ENCODE measurements around the gene GGA3.

Gene GGA3

DNA sequence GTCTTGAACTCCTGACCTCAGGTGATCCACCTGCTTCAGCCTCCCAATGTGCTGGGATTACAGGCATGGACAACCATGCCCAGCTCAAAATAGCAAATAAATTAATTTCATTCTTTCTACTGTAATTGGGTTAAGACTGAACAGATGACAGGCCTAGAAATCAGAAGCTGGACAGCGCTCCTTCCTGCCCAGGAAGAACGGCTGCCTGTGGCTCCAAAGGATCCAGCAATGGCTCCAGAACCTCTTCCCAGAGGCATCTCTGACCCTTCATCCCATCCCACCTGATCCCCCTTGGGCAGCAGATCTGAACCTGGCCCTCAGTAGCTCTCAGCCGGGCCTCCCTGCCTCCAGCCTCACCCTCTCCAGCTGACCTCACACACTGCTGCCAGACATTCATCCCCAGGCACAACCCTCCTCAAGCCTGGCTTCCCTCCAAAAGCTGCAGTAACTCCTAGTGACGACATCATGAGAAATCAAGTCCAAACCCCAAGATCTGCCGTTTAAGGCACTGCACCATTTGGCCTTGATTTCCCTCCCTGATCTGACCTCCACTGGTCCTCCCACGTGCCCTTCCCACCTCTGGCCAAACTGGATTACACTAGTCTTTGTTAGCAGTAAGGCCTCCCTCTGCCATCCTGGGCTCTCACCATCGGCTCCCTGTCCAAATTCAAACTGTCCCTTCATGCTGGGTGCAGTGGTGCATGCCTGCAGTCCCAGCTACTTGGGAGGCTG, 12.7 kb upstream of the GGA3 start:
- Histone ChIP-seq H3K4me2 (ENCODE audit: insufficient read depth, low read length) (no peak overlapping the region), H3K79me2 (ENCODE audit: insufficient read depth, low read length) (peaks cover 39% of the 10 kb centered on the region), H3K4me1 (ENCODE audit: insufficient read depth, low read length) (peaks cover 36% of the 10 kb centered on the region), H3K36me3 (ENCODE audit: insufficient read depth, low read length) (peaks cover 46% of the 10 kb centered on the region), H3K27ac (ENCODE audit: low read length) (peak overlapping the region; percentile 13; the same call in 1 of the 2 replicates), H4K20me1 (ENCODE audit: insufficient read depth, low read length) (peaks cover 8% of the 10 kb centered on the region), H3K9ac (ENCODE audit: low read depth, low read length) (no peak overlapping the region), H3K4me3 (ENCODE audit: low read depth in 1 of 2, low read length in 2 of 2) (no peak overlapping the region), H2AFZ (ENCODE audit: low read depth, low read length) (no peak overlapping the region), H3K9me3 (ENCODE audit: insufficient read depth, low read length, severe bottlenecking) (no peaks in the 10 kb centered on the region), H3K27me3 (ENCODE audit: insufficient read depth, low read length, poor library complexity) (no peaks in the 10 kb centered on the region)
- TF ChIP-seq EZH2 (IDR thresholded peaks at IDR 0.05; ENCODE audit: borderline replicate concordance, low read depth, low read length, severe bottlenecking): no peak
- TF ChIP-seq, protein P1, sequence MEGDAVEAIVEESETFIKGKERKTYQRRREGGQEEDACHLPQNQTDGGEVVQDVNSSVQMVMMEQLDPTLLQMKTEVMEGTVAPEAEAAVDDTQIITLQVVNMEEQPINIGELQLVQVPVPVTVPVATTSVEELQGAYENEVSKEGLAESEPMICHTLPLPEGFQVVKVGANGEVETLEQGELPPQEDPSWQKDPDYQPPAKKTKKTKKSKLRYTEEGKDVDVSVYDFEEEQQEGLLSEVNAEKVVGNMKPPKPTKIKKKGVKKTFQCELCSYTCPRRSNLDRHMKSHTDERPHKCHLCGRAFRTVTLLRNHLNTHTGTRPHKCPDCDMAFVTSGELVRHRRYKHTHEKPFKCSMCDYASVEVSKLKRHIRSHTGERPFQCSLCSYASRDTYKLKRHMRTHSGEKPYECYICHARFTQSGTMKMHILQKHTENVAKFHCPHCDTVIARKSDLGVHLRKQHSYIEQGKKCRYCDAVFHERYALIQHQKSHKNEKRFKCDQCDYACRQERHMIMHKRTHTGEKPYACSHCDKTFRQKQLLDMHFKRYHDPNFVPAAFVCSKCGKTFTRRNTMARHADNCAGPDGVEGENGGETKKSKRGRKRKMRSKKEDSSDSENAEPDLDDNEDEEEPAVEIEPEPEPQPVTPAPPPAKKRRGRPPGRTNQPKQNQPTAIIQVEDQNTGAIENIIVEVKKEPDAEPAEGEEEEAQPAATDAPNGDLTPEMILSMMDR (IDR thresholded peaks at IDR 0.05; ENCODE audit: borderline replicate concordance, extremely low read depth, low read length, poor library complexity, severe bottlenecking): no peak
- DNase-seq (no peak), ATAC-seq (ENCODE audit: insufficient read depth, low read depth) (no peak)

DNA sequence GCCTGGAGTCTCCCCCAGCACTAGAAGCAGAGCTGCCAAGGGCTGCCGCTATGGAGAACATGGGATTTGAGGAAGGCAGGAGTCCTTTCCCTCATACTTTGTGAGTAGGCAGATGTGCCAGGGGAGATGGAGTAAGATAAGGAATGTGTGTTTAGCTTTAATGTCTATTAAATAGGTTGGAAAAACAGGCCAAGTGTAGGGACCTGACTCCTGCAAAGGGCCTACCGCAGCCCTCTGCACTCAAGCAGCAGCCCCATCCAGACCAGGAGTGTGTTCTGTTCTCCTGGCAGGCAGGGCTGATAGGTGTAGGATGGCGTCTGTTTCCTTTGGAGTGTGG, 11.4 kb upstream of the GGA3 start:
- peak overlapping the region; percentile 89 for H3K27ac ChIP-seq (ENCODE audit: low read length)
- peaks cover 8% of the 10 kb centered on the region for H4K20me1 ChIP-seq (ENCODE audit: insufficient read depth, low read length)
- H3K4me3 ChIP-seq (ENCODE audit: low read depth in 1 of 2, low read length in 2 of 2): no peak overlapping the region
- ATAC-seq (ENCODE audit: insufficient read depth, low read depth) (no peak), DNase-seq (no peak)
- H3K36me3 ChIP-seq (ENCODE audit: insufficient read depth, low read length): peaks cover 41% of the 10 kb centered on the region
- H3K9ac ChIP-seq (ENCODE audit: low read depth, low read length): peak overlapping the region; percentile 91; the same call in 1 of the 2 replicates
- H2AFZ ChIP-seq (ENCODE audit: low read depth, low read length): no peak overlapping the region
- H3K4me2 ChIP-seq (ENCODE audit: insufficient read depth, low read length): peak overlapping the region; percentile 86; the same call in 1 of the 2 replicates
- H3K79me2 ChIP-seq (ENCODE audit: insufficient read depth, low read length): peaks cover 39% of the 10 kb centered on the region
- no peaks in the 10 kb centered on the region for H3K27me3 ChIP-seq (ENCODE audit: insufficient read depth, low read length, poor library complexity)
- TF ChIP-seq, protein P1 (IDR thresholded peaks at IDR 0.05; ENCODE audit: borderline replicate concordance, extremely low read depth, low read length, poor library complexity, severe bottlenecking): no peak
- no peak for TF ChIP-seq EZH2 (IDR thresholded peaks at IDR 0.05; ENCODE audit: borderline replicate concordance, low read depth, low read length, severe bottlenecking)
- H3K4me1 ChIP-seq (ENCODE audit: insufficient read depth, low read length): peaks cover 41% of the 10 kb centered on the region
- no peaks in the 10 kb centered on the region for H3K9me3 ChIP-seq (ENCODE audit: insufficient read depth, low read length, severe bottlenecking)

DNA sequence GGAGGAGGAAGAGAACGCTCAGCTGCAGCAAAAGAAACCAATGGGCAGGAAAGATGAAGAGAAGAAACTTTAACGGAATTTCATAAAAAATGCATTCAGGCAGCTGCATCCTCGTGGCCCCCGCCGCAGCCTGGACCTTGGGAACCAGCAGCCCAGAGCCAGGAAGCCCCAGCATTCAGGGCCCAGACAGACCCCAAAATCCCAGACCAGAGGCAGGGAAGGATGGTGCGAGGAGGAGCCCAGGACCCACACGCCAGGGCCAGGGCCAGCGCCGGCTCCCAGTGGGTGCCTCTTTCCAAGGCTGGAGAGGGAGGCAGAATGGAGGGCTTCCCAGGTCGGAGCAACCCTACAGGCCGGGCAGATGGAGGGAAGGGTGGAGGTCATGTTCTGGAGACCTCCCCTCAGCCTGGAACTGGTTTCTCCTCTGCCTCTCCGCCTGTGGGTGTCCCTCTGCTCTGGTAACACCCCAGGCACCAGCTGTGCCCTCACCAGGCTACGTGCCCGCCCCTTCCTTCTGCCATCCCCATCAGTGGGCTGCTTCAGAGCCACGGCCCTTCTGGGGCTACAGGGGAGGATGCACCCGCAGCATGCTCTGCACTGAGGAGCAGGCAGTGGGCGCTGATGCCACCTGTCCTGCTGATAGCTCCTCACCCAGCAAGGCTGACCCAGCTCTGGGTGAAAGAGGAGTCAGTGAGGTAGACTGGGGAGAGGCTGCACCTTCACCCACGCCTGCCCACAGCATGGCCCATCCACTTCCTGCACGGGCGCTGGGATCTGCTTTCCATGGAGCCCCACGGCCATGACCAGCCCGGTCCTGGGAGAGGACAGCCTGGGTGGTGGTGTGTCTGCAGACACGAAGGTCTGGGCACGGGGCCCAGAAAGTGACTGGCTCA, 10.8 kb upstream of the GGA3 start:
- Histone ChIP-seq H4K20me1 (ENCODE audit: insufficient read depth, low read length) (peaks cover 8% of the 10 kb centered on the region), H3K36me3 (ENCODE audit: insufficient read depth, low read length) (peaks cover 42% of the 10 kb centered on the region), H3K79me2 (ENCODE audit: insufficient read depth, low read length) (peaks cover 39% of the 10 kb centered on the region), H3K4me1 (ENCODE audit: insufficient read depth, low read length) (peaks cover 41% of the 10 kb centered on the region), H2AFZ (ENCODE audit: low read depth, low read length) (peak overlapping the region; percentile 96), H3K9me3 (ENCODE audit: insufficient read depth, low read length, severe bottlenecking) (no peaks in the 10 kb centered on the region), H3K9ac (ENCODE audit: low read depth, low read length) (peak overlapping the region; percentile 91), H3K4me2 (ENCODE audit: insufficient read depth, low read length) (peak overlapping the region; percentile 86), H3K27me3 (ENCODE audit: insufficient read depth, low read length, poor library complexity) (no peaks in the 10 kb centered on the region), H3K27ac (ENCODE audit: low read length) (peak overlapping the region; percentile 89), H3K4me3 (ENCODE audit: low read depth in 1 of 2, low read length in 2 of 2) (peak overlapping the region; percentile 76 to 98; a peak in 3 of 4 replicates)
- no peak for TF ChIP-seq EZH2 (IDR thresholded peaks at IDR 0.05; ENCODE audit: borderline replicate concordance, low read depth, low read length, severe bottlenecking)
- TF ChIP-seq, protein P1 (IDR thresholded peaks at IDR 0.05; ENCODE audit: borderline replicate concordance, extremely low read depth, low read length, poor library complexity, severe bottlenecking): peak; percentile 33
- ATAC-seq (ENCODE audit: insufficient read depth, low read depth): peak; percentile 28
- peak; percentile 54 for DNase-seq
